Liver (tissue), 9 donors: ENCODE data around the gene LRRD1. TPM values are rescaled to one million over a fixed set of nuclear protein-coding genes. Genes with fewer than 3 reads are reported as not detected.

ENCODE experiments used
- DNase-seq: peaks from one replicate; pipeline ENCODE4 v3.0.0-alpha.2; 2017; ENCODE audit warnings: low spot score
- H3K27ac ChIP-seq, 2 donors: one replicate each; pipeline ENCODE4 v1.7.0; 2013; ENCODE audit warnings: inconsistent platforms in 2 of 2, low read length in 2 of 2, control low read depth in 1 of 2, low read depth in 1 of 2, mild to moderate bottlenecking in 1 of 2
- H3K27me3 ChIP-seq, 4 donors: one replicate each; pipeline versions ENCODE4 v1.6.1 to v1.7.0; 2013; ENCODE audit warnings: low read length in 3 of 4, inconsistent platforms in 1 of 4, mild to moderate bottlenecking in 1 of 4, moderate library complexity in 1 of 4; ENCODE audit not compliant: control insufficient read depth in 4 of 4, insufficient read depth in 4 of 4
- H3K36me3 ChIP-seq, 4 donors: one replicate each; pipeline versions ENCODE4 v1.6.1 to v1.7.0; 2013; ENCODE audit warnings: low read length in 3 of 4, mild to moderate bottlenecking in 3 of 4, low read depth in 1 of 4, moderate library complexity in 1 of 4; ENCODE audit not compliant: control insufficient read depth in 4 of 4, insufficient read depth in 3 of 4
- H3K4me1 ChIP-seq, 4 donors: one replicate each; pipeline versions ENCODE4 v1.6.1 to v1.7.0; 2013; ENCODE audit warnings: low read length in 3 of 4, mild to moderate bottlenecking in 3 of 4, moderate library complexity in 1 of 4; ENCODE audit not compliant: control insufficient read depth in 4 of 4, insufficient read depth in 4 of 4
- H3K4me3 ChIP-seq, 3 donors: one replicate each; pipeline versions ENCODE4 v1.6.1 to v1.7.0; 2013; ENCODE audit warnings: low read length in 3 of 3, control low read depth in 1 of 3, low read depth in 1 of 3, mild to moderate bottlenecking in 1 of 3
- H3K9ac ChIP-seq, 2 donors: one replicate each; pipeline ENCODE4 v1.7.0; 2013; ENCODE audit warnings: low read length in 2 of 2, mild to moderate bottlenecking in 2 of 2, moderate library complexity in 2 of 2, control low read depth in 1 of 2, low read depth in 1 of 2
- H3K9me3 ChIP-seq, 4 donors: one replicate each; pipeline versions ENCODE4 v1.6.1 to v1.7.0; 2013; ENCODE audit warnings: low read length in 3 of 4; ENCODE audit not compliant: control insufficient read depth in 4 of 4
- EGR1 ChIP-seq, 2 donors: IDR thresholded peaks; 2 replicates each; pipeline ENCODE4 v1.6.1; 2016 to 2018; ENCODE audit warnings: antibody characterized with exemption in 2 of 2, low read depth in 2 of 2
- FOXA1 ChIP-seq: IDR thresholded peaks from 2 replicates; pipeline ENCODE4 v1.6.1; 2016; ENCODE audit warnings: antibody characterized with exemption
- FOXA2 ChIP-seq: IDR thresholded peaks from 2 replicates; pipeline ENCODE4 v1.6.1; 2016; ENCODE audit warnings: antibody characterized with exemption
- GABPA ChIP-seq, 2 donors: IDR thresholded peaks in 1 of 2; conservative IDR thresholded peaks in 1 of 2; 2 replicates each; pipeline ENCODE4 v1.6.1; 2016; ENCODE audit warnings: antibody characterized with exemption in 2 of 2, mild to moderate bottlenecking in 1 of 2, moderate library complexity in 1 of 2
- HNF4A ChIP-seq, 2 donors: conservative IDR thresholded peaks; 2 replicates each; pipeline ENCODE4 v1.6.1; 2016; ENCODE audit warnings: antibody characterized with exemption in 2 of 2, mild to moderate bottlenecking in 2 of 2
- HNF4G ChIP-seq: IDR thresholded peaks from 2 replicates; pipeline ENCODE4 v1.6.1; 2016; ENCODE audit warnings: antibody characterized with exemption
- JUND ChIP-seq, 2 donors: IDR thresholded peaks; 2 replicates each; pipeline ENCODE4 v1.6.1; 2016; ENCODE audit warnings: antibody characterized with exemption in 2 of 2
- NR2F2 ChIP-seq: IDR thresholded peaks from 2 replicates; pipeline ENCODE4 v1.6.1; 2016; ENCODE audit warnings: antibody characterized with exemption
- RAD21 ChIP-seq, 2 donors: IDR thresholded peaks; 2 replicates each; pipeline ENCODE4 v1.6.1; 2016; ENCODE audit warnings: antibody characterized with exemption in 2 of 2, mild to moderate bottlenecking in 2 of 2
- RXRA ChIP-seq, 2 donors: IDR thresholded peaks; 2 replicates each; pipeline ENCODE4 v1.6.1; 2017 to 2018; ENCODE audit warnings: antibody characterized with exemption in 2 of 2, mild to moderate bottlenecking in 1 of 2
- SP1 ChIP-seq: IDR thresholded peaks from 2 replicates; pipeline ENCODE4 v1.6.1; 2018; ENCODE audit warnings: antibody characterized with exemption, mild to moderate bottlenecking
- TAF1 ChIP-seq: conservative IDR thresholded peaks from 2 replicates; pipeline ENCODE4 v1.6.1; 2016; ENCODE audit warnings: antibody characterized with exemption, mild to moderate bottlenecking
- YY1 ChIP-seq: IDR thresholded peaks from 2 replicates; pipeline ENCODE4 v1.6.1; 2016; ENCODE audit warnings: antibody characterized with exemption, mild to moderate bottlenecking
- WGBS: extraction: QIAGEN DNeasy Blood & Tissue Kit; methylation state at CpG from one replicate; pipeline ENCODE4 v1.1.7; 2013; 5-methylcytosine and 5-hydroxymethylcytosine counted together
- polyA plus RNA-seq, 2 donors: library from polyadenylated mRNA; stranded (reverse) in 1 of 2; unstranded in 1 of 2; fragments of 200-250 nt in 1 of 2; fragments of >200 nt in 1 of 2; fragmentation: Nextera tagmentation in 1 of 2; extraction: Ambion mirVana in 1 of 2; gene quantifications; one replicate each; pipeline versions ENCODE4 v1.2.1 to v1.2.3, GENCODE V29; 2013 to 2015
- total RNA-seq, 2 donors: library from RNA; depleted of rRNA; stranded (reverse); fragments of >200 nt; gene quantifications; one replicate each; pipeline ENCODE4 v1.2.3, GENCODE V29; 2014
- TF ChIP-seq, protein P1 (sequence below): IDR thresholded peaks from 2 replicates; pipeline ENCODE4 v1.6.1; 2016; ENCODE audit warnings: antibody characterized with exemption
- TF ChIP-seq, protein P2 (sequence below): IDR thresholded peaks from 2 replicates; pipeline ENCODE4 v1.6.1; 2016; ENCODE audit warnings: antibody characterized with exemption
- TF ChIP-seq, protein P3 (sequence below): IDR thresholded peaks from 2 replicates; pipeline ENCODE4 v1.6.1; 2016; ENCODE audit warnings: antibody characterized with exemption, mild to moderate bottlenecking
- TF ChIP-seq, protein P4 (sequence below): fragments of 150-350 bp; IDR thresholded peaks from 2 replicates; pipeline ENCODE4 v1.5.1; 2017; ENCODE audit warnings: improper control_type of control experiment, low read depth, low read length; ENCODE audit not compliant: missing input control
- TF ChIP-seq, protein P5 (sequence below): IDR thresholded peaks from 2 replicates; pipeline ENCODE4 v1.6.1; 2016; ENCODE audit warnings: antibody characterized with exemption
- donor health status: healthy.
- donor health status: healthy.
- donor health status: healthy.
- donor health status: healthy.
- donor health status: healthy.

The LRRD1 gene
- total and polyA plus RNA-seq, 4 donors, result not detected

DNA sequence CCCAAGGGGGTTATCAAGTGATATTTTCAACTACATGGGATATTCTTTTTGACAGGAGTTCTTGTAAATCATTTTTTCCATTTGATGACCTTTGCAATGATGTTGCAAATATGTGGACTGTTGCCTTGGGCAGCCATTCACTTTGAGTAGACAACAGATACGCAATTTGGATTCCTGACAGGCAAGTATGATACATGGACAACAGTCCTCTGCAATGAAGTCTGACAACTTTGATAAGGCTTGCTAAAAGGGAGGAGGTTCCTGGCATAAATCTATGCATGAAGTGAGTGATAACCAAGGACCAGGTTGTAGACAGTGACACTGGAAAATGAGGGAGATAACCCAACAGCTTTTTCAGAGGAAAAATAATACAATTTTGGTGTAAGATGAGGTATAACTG, 17.7 kb downstream of the LRRD1 start:
- no peak overlapping the region for H3K27ac ChIP-seq
- no peak for TF ChIP-seq HNF4A (conservative IDR thresholded peaks at IDR 0.05)
- TF ChIP-seq HNF4G, result no peak
- no peak for TF ChIP-seq JUND (IDR thresholded peaks at IDR 0.05)
- TF ChIP-seq NR2F2, result no peak
- TF ChIP-seq, protein P1, sequence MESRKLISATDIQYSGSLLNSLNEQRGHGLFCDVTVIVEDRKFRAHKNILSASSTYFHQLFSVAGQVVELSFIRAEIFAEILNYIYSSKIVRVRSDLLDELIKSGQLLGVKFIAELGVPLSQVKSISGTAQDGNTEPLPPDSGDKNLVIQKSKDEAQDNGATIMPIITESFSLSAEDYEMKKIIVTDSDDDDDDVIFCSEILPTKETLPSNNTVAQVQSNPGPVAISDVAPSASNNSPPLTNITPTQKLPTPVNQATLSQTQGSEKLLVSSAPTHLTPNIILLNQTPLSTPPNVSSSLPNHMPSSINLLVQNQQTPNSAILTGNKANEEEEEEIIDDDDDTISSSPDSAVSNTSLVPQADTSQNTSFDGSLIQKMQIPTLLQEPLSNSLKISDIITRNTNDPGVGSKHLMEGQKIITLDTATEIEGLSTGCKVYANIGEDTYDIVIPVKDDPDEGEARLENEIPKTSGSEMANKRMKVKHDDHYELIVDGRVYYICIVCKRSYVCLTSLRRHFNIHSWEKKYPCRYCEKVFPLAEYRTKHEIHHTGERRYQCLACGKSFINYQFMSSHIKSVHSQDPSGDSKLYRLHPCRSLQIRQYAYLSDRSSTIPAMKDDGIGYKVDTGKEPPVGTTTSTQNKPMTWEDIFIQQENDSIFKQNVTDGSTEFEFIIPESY, result no peak
- no peak for TF ChIP-seq GABPA (IDR thresholded peaks at IDR 0.05 in 1 of 2, conservative IDR thresholded peaks at IDR 0.05 in 1 of 2)
- TF ChIP-seq YY1, result no peak
- no peak for TF ChIP-seq RAD21 (IDR thresholded peaks at IDR 0.05)
- no peak for TF ChIP-seq TAF1
- TF ChIP-seq, protein P2, sequence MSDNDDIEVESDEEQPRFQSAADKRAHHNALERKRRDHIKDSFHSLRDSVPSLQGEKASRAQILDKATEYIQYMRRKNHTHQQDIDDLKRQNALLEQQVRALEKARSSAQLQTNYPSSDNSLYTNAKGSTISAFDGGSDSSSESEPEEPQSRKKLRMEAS, result no peak
- TF ChIP-seq, protein P3, sequence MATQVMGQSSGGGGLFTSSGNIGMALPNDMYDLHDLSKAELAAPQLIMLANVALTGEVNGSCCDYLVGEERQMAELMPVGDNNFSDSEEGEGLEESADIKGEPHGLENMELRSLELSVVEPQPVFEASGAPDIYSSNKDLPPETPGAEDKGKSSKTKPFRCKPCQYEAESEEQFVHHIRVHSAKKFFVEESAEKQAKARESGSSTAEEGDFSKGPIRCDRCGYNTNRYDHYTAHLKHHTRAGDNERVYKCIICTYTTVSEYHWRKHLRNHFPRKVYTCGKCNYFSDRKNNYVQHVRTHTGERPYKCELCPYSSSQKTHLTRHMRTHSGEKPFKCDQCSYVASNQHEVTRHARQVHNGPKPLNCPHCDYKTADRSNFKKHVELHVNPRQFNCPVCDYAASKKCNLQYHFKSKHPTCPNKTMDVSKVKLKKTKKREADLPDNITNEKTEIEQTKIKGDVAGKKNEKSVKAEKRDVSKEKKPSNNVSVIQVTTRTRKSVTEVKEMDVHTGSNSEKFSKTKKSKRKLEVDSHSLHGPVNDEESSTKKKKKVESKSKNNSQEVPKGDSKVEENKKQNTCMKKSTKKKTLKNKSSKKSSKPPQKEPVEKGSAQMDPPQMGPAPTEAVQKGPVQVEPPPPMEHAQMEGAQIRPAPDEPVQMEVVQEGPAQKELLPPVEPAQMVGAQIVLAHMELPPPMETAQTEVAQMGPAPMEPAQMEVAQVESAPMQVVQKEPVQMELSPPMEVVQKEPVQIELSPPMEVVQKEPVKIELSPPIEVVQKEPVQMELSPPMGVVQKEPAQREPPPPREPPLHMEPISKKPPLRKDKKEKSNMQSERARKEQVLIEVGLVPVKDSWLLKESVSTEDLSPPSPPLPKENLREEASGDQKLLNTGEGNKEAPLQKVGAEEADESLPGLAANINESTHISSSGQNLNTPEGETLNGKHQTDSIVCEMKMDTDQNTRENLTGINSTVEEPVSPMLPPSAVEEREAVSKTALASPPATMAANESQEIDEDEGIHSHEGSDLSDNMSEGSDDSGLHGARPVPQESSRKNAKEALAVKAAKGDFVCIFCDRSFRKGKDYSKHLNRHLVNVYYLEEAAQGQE, result no peak
- TF ChIP-seq, protein P4, sequence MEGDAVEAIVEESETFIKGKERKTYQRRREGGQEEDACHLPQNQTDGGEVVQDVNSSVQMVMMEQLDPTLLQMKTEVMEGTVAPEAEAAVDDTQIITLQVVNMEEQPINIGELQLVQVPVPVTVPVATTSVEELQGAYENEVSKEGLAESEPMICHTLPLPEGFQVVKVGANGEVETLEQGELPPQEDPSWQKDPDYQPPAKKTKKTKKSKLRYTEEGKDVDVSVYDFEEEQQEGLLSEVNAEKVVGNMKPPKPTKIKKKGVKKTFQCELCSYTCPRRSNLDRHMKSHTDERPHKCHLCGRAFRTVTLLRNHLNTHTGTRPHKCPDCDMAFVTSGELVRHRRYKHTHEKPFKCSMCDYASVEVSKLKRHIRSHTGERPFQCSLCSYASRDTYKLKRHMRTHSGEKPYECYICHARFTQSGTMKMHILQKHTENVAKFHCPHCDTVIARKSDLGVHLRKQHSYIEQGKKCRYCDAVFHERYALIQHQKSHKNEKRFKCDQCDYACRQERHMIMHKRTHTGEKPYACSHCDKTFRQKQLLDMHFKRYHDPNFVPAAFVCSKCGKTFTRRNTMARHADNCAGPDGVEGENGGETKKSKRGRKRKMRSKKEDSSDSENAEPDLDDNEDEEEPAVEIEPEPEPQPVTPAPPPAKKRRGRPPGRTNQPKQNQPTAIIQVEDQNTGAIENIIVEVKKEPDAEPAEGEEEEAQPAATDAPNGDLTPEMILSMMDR, result no peak
- TF ChIP-seq SP1, result no peak
- no peak for TF ChIP-seq RXRA (IDR thresholded peaks at IDR 0.05)
- TF ChIP-seq, protein P5, sequence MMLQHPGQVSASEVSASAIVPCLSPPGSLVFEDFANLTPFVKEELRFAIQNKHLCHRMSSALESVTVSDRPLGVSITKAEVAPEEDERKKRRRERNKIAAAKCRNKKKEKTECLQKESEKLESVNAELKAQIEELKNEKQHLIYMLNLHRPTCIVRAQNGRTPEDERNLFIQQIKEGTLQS, result no peak
- no peak for TF ChIP-seq FOXA1
- no peak for TF ChIP-seq EGR1 (IDR thresholded peaks at IDR 0.05; ENCODE audit: low read depth in 2 of 2)
- TF ChIP-seq FOXA2, result no peak
- DNase-seq, result no peak
- no peaks in the 10 kb centered on the region for H3K36me3 ChIP-seq
- no peaks in the 10 kb centered on the region for H3K27me3 ChIP-seq
- WGBS, result 65% methylated on average over 1 of the region's 1 CpG
- H3K9me3 ChIP-seq, result no peaks in the 10 kb centered on the region
- H3K4me3 ChIP-seq, result no peak overlapping the region
- H3K9ac ChIP-seq, result no peak overlapping the region
- no peaks in the 10 kb centered on the region for H3K4me1 ChIP-seq
